ENCODE results near the gene PLEKHA7.

The PLEKHA7 gene

DNA sequence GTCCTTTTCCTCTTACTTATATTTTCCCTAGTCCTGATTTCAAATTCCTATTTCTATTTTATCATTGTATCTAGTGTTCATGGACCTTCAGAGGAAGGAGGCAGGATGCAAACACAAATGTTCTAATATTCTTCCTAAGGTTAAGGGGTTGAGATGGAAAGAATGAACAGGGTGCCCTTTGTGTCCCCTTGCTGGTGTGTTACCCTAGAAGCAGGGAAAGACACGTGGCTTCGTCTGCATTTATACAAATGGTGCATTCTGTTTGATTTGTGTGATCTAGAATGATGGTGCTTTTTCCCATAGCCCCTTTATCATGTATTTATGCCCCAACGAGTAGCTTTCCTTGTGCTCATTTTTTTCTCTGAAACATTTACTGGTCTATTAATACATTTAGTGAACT, 76.2 kb downstream of the PLEKHA7 start:
- H3K4me3 ChIP-seq (ENCODE audit: low read depth, low read length) = no peak overlapping the region
- TF ChIP-seq, protein P1, sequence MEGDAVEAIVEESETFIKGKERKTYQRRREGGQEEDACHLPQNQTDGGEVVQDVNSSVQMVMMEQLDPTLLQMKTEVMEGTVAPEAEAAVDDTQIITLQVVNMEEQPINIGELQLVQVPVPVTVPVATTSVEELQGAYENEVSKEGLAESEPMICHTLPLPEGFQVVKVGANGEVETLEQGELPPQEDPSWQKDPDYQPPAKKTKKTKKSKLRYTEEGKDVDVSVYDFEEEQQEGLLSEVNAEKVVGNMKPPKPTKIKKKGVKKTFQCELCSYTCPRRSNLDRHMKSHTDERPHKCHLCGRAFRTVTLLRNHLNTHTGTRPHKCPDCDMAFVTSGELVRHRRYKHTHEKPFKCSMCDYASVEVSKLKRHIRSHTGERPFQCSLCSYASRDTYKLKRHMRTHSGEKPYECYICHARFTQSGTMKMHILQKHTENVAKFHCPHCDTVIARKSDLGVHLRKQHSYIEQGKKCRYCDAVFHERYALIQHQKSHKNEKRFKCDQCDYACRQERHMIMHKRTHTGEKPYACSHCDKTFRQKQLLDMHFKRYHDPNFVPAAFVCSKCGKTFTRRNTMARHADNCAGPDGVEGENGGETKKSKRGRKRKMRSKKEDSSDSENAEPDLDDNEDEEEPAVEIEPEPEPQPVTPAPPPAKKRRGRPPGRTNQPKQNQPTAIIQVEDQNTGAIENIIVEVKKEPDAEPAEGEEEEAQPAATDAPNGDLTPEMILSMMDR (IDR thresholded peaks at IDR 0.05; ENCODE audit: insufficient read depth, low read length, missing control alignments) = no peak
- CTCF ChIA-PET = interaction anchor here (0.9 to 4.2 kb wide), 3 partner anchors 9 to 125 kb away, joined by 3 to 26 read pairs (median 17); no protein-coding TSS in a partner anchor
- POLR2A ChIA-PET = no interaction called here
- DNase-seq (ENCODE audit: low read depth, low spot score) = no peak

DNA sequence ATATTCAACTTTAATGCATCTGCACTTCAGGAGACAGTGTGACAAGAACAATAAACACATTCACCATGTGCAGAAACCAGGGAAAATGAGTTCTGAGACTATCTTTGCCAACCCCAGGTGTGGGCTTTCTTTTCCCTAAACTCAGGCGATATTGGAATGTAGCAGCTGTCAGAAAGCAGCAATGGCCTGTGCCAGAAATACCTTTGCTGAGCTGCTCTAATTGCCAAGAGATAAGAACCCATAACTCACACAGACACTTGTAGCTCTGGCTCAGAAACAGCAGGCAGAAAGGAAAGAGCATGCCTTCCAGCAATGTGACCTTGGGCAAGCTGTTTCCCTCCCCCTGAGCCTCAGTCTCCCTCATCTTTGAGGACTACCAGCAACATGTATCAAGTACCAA, 77.6 kb downstream of the PLEKHA7 start:
- TF ChIP-seq, protein P1 (IDR thresholded peaks at IDR 0.05; ENCODE audit: insufficient read depth, low read length, missing control alignments) = no peak
- ChIA-PET POLR2A (no interaction called here), CTCF (interaction anchor here (1.2 to 4.2 kb wide), 3 partner anchors 8 to 126 kb away, joined by 3 to 26 read pairs (median 17); no protein-coding TSS in a partner anchor)

DNA sequence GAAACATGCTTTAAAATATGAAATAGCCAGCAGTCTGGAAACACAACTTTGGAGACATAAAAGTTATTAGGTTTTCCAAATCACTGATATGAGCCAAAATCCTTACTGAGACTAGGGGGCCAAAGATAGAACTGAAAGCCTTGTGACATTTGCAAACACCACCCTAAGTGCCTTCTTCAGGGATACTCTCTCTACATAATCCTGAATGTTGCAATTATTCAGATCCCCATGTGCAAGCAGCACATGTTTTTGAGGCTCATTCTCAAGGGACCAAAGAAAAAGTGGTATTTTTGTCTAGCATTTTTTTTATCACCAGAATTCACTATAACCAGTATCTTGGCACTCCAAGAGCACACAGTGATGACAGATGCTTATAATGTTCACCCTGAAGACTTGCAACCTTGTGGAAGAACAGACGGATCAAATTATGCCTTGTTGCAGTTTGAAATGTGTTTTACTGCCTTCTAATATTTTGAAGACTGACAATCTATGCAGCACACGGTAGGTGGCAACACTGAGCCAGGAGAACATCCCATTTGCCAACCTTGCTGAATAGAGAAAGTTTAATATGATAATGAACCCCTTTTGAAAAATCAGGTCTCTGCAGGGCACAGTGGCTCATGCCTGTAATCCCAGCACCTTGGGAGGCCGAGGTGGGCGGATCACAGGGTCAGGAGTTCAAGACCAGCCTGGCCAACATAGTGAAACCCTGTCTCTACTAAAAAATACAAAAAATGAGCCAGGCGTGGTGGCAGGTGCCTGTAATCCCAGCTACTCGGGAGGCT, 78.5 kb downstream of the PLEKHA7 start:
- H3K4me3 ChIP-seq (ENCODE audit: low read depth, low read length) = no peak overlapping the region
- POLR2A ChIA-PET = no interaction called here
- TF ChIP-seq, protein P1 (IDR thresholded peaks at IDR 0.05; ENCODE audit: insufficient read depth, low read length, missing control alignments) = peak; percentile 68
- no peak for DNase-seq (ENCODE audit: low read depth, low spot score)
- CTCF ChIA-PET = interaction anchor here (1.9 to 4.2 kb wide), 3 partner anchors 11 to 128 kb away, joined by 9 to 26 read pairs (median 17); no protein-coding TSS in a partner anchor

More for the DNA sequence above, 77.6 kb downstream of the PLEKHA7 start:
- DNase-seq (ENCODE audit: low read depth, low spot score) = no peak
- no peak overlapping the region for H3K4me3 ChIP-seq (ENCODE audit: low read depth, low read length)

DNA sequence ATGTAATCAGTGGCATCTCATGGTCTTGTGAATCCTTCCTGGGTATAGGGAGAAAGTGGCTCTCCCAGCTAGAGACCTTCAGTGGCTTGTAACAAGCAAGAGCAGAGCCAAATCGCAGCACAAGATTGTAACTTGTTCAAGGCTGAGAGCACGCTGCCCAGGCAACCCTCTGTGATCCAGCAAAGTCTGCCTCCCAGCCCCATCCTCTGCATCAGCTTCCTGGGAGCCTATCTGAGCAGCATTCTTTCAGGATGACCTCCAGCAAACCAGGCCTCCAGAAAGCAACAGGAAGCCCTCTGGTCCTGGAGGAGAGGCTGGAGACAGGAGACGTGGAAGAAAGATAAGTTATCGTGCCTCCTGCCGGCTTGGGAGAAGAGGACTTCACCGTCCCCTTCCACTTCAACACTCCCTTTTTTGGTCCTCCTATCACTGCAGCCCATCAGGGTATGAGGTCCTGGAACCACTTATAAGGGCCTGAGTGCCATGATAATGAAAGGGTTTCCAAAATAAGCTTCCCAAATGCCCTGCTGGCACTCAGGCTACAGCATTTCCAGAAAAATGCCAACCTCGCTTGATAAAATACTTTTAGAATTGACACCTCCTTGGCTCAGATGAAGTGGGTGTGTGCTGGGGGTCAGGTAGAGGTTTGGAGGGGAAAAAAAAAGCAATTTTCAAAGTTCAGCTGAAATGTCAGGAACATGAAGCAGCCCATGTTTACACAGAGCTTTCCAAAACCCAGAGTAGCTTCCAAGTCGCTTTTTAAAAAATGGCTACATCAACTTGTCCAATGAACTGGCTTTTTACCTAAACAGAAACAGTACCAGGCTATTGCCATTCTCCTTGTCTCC, 80.2 kb downstream of the PLEKHA7 start:
- DNase-seq (ENCODE audit: low read depth, low spot score) = no peak
- H3K4me3 ChIP-seq (ENCODE audit: low read depth, low read length) = no peak overlapping the region
- POLR2A ChIA-PET = interaction anchor here (0.7 kb wide), 1 partner anchor 538 kb away, joined by 4 read pairs; no protein-coding TSS in a partner anchor
- CTCF ChIA-PET = interaction anchor here (1.4 to 1.9 kb wide), 3 partner anchors 12 to 129 kb away, joined by 3 to 9 read pairs (median 7); no protein-coding TSS in a partner anchor
- TF ChIP-seq, protein P1 (IDR thresholded peaks at IDR 0.05; ENCODE audit: insufficient read depth, low read length, missing control alignments) = no peak

DNA sequence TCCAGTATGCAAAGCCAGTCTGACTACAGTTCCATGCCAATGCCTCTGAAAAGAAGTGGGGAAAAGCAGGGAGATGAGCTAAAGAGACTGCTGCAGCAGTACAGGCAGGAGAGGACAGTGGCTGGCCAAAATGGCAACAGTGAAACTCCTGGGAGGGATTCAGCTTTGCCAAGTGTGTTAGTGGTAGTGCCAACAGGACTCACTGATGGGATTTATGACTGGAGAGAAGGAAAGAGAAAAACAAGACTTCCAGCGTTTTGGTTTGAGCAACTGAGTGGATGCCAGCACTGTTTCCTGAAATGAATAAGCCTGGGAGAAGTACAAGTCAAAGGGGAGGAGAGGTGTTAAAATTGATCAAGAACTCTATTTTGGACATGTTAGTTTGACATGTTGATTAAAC, 80.9 kb downstream of the PLEKHA7 start:
- ChIA-PET POLR2A (no interaction called here), CTCF (interaction anchor here (1.4 to 1.9 kb wide), 3 partner anchors 12 to 130 kb away, joined by 3 to 9 read pairs (median 7); no protein-coding TSS in a partner anchor)
- no peak overlapping the region for H3K4me3 ChIP-seq (ENCODE audit: low read depth, low read length)
- no peak for DNase-seq (ENCODE audit: low read depth, low spot score)
- TF ChIP-seq, protein P1 (IDR thresholded peaks at IDR 0.05; ENCODE audit: insufficient read depth, low read length, missing control alignments) = no peak

DNA sequence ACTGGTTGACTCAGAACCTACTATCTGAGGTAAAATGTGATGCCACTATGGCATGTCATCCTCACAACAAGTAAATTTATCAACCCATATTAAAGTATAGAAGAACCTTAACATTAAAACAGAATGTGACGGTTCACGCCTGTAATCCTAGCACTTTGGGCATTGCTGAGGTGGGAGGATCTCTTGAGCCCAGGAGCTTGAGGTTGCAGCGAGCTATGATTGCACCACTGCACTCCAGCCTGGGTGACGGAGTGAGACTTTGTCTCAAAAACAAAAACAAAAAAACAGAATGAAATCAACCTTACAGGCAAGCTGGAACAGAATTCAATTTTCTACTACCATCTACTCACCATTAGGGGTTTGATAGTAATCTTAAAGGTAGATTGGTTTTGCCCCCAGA, 86.2 kb downstream of the PLEKHA7 start:
- CTCF ChIA-PET = no interaction called here
- no peak for DNase-seq (ENCODE audit: low read depth, low spot score)
- TF ChIP-seq, protein P1 (IDR thresholded peaks at IDR 0.05; ENCODE audit: insufficient read depth, low read length, missing control alignments) = no peak
- no peak overlapping the region for H3K4me3 ChIP-seq (ENCODE audit: low read depth, low read length)
- POLR2A ChIA-PET = no interaction called here
